Brain microvascular endothelial cell (primary cell): ENCODE results near the gene CD2BP2.

Experiments
- DNase-seq: peaks from one replicate; pipeline ENCODE4 v3.0.0-alpha.2; 2020
- H3K27ac ChIP-seq: fragments of 250-450 bp; sonication (Bioruptor Pico); 2 replicates; pipeline ENCODE4 v1.5.1; 2020; ENCODE audit warnings: mild to moderate bottlenecking, moderate library complexity
- H3K27me3 ChIP-seq: fragments of 250-450 bp; sonication (Bioruptor Pico); replicated peaks from 2 replicates; pipeline ENCODE4 v1.5.1; 2020; ENCODE audit warnings: mild to moderate bottlenecking
- H3K36me3 ChIP-seq: fragments of 250-450 bp; sonication (Bioruptor Pico); replicated peaks from 2 replicates; pipeline ENCODE4 v1.5.1; 2020; ENCODE audit warnings: mild to moderate bottlenecking
- H3K4me3 ChIP-seq: 2 replicates; pipeline ENCODE4 v1.5.1; 2011; ENCODE audit warnings: low read depth, mild to moderate bottlenecking, control low read depth, low read length, moderate library complexity
- in situ Hi-C: cut with HindIII; loops from 2 replicates; pipeline ENCODE4 v1.10.0; 2017; ENCODE audit warnings: low sequenced_read_pairs, low pct_ligation_motif_present
- TF ChIP-seq, protein P1 (sequence below): IDR thresholded peaks from 2 replicates; pipeline ENCODE4 v1.5.1; 2011; ENCODE audit warnings: low read depth, mild to moderate bottlenecking, moderate library complexity, low read length, control low read depth, inconsistent platforms; ENCODE audit errors: missing control alignments

CD2BP2 gene

DNA sequence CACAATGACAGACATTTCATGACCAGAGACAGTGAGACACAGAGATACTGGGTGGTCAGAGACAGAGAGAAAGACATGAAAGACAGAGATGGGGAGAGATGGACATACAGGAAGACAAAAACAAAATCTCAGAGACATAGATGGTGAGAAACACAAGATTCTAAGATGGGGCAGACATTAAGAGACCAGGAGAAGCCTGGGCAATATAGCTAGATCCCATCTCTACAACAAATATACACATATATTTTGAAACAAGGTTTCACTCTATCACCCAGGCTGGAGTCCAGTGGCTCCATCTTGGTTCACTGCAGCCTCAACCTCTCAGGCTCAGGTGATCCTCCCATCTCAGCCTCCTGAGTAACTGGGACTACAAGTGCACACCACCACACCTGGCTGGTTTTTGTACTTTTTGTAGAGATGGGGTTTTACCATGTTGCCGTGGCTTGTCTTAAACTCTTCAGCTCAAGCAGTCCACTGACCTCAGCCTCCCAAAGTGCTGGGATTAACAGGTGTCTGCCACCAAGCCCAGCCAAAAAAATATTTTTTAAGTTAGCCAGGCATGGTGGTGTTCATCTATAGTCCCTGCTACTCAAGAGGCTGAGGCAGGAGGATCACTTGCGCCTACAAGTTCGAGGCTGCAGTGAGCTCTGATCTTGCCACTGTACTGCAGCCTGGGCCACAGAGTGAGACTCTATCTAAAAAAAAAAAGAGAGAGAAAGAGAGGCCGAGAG, 25.1 kb upstream of the CD2BP2 start:
- Histone ChIP-seq H3K4me3 (no peak overlapping the region), H3K36me3 (no peaks in the 10 kb centered on the region), H3K27me3 (no peaks in the 10 kb centered on the region), H3K27ac (no peak overlapping the region)
- in situ Hi-C loops = no loop called here
- TF ChIP-seq, protein P1, sequence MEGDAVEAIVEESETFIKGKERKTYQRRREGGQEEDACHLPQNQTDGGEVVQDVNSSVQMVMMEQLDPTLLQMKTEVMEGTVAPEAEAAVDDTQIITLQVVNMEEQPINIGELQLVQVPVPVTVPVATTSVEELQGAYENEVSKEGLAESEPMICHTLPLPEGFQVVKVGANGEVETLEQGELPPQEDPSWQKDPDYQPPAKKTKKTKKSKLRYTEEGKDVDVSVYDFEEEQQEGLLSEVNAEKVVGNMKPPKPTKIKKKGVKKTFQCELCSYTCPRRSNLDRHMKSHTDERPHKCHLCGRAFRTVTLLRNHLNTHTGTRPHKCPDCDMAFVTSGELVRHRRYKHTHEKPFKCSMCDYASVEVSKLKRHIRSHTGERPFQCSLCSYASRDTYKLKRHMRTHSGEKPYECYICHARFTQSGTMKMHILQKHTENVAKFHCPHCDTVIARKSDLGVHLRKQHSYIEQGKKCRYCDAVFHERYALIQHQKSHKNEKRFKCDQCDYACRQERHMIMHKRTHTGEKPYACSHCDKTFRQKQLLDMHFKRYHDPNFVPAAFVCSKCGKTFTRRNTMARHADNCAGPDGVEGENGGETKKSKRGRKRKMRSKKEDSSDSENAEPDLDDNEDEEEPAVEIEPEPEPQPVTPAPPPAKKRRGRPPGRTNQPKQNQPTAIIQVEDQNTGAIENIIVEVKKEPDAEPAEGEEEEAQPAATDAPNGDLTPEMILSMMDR = no peak
- no peak for DNase-seq

DNA sequence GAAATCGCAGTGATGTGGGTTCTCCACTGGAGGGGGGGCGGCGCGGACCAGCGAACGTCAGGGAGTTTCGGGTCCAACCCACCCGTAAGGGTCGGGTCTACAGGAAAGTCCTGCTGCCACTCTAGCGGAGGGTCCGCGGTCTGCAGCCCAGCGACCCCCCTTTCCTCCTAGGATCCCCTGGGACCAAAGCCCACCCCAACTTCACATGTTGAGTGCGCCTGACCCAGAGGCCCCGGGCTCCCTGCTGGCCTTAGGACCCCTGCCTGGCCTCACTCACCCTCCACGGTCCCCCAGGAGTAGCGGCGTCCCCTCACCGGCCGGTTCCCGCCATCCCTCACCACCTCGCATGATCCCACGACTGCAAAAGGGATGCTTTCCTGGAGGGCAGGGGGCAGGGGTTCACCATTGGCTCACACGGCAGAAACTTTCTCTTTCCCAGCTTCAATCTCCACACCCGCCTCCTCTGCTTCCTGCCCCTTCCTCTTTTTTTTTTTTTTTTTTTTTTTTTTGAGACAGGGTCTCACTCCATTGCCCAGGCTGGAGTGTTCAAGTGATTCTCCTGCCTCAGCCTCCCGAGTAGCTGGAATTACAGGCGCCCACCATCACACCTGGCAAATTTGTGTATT, 24.2 kb upstream of the CD2BP2 start:
- no peak for DNase-seq
- Histone ChIP-seq H3K27me3 (no peaks in the 10 kb centered on the region), H3K4me3 (peak overlapping the region; percentile 79), H3K27ac (no peak overlapping the region), H3K36me3 (no peaks in the 10 kb centered on the region)
- TF ChIP-seq, protein P1 = no peak
- in situ Hi-C loops = no loop called here

DNA sequence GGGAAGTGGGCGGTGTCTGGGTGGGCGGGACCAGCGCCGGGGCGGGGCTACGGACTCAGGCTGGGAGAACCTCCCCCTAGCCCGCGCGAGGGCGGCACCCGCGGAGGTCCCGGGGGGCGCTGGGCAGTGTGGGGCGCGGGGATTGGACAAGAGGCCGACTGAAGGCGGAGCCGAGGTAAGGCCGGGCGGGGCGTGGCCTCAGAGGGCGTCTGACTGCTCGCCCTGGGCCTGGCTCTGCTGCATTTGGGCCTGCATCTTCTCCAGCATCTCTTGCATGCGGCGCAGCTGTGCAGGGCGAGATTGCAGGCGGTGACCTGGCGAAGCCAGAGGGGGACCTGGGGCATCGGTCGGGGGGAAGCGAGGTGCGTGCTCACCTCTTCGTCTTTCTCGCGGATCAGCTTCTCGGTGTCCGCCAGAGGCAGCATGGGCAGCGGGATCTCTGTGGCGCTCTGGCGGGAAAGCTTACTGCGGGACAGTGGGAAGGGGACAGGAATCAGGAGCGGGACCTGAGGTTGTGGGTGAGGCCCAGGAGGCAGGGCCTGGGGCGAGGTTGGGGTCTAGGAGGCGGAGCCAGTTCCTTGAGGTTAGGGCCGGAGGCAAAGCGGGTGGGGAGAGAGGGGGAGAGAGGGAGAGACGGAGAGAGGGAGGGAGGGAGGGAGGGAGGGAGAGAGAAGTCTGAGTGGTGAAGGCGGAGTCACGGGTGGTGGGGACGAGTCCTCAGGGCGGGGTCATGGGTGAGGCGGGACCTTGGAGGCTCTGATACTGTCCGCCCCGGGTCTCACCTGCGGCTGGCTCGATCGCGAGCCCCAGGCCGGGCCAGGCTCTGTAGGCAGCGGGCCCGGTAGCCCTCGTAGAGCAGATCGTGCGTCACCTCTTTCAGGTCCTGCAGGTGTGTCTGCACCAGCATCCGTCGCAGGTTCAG, 23.4 kb upstream of the CD2BP2 start:
- in situ Hi-C loops = no loop called here
- no peaks in the 10 kb centered on the region for H3K27me3 ChIP-seq
- H3K4me3 ChIP-seq = peak overlapping the region; percentile 79
- no peaks in the 10 kb centered on the region for H3K36me3 ChIP-seq
- peak; percentile 97 for DNase-seq
- H3K27ac ChIP-seq = peak overlapping the region; percentile 97
- TF ChIP-seq, protein P1 = peak; percentile 56

DNA sequence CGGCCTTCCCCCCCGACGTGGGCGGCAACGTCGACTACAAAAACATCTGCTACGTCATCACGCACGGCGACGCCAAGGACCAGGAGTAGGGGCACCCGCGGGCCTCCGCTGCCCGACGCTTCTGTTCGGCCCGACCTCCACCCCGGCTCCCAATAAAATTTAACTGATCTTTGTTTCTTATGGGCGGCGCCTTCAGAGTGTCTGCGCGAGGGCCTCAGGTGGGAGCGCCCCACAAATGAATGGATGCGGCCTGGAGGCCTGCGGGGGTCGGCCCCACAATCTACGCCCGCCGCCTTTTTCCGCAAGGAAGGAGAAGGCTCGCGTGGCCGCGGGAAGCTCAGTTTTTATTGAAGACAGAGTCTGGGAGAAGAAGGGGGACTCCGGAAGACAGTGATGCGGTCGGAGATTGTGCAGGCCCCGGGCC, 22.7 kb upstream of the CD2BP2 start:
- Histone ChIP-seq H3K27ac (peak overlapping the region; percentile 97), H3K4me3 (peak overlapping the region; percentile 57), H3K27me3 (no peaks in the 10 kb centered on the region), H3K36me3 (no peaks in the 10 kb centered on the region)
- DNase-seq = peak; percentile 82
- in situ Hi-C loops = no loop called here
- TF ChIP-seq, protein P1 = no peak

DNA sequence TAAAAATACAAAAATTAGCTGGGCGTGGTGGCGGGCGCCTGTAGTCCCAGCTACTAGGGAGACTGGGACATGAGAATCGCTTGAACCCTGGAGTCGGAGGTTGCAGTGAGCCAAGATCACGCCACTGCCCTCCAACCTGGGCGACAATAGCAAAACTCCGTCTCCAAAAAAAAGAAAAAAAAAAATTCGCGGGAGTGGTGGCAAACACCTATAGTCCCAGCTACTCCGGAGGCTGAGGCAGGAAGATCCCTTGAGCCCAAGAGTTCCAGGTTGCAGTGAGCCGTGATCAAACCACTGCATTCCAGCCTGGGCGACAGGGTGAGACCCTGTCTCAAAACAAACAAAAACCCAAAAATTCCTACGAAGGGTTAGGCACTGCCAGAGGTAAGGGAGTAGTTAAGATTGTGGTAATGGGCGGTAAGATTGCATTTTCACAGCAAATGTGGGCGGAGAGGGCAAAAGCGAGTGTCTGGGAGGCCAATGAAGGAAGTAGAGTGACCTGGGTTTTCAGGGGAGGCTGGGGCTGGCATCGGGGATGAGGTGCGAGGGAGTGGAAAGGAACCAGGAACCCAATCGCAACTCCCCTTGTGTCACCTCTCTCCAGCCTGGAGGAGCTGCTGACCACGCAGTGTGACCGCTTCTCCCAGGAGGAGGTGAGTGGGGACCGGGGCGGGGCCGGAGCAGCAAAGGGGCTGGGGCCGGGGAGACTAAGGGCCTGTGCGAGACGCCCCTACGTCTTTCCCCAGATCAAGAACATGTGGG, 22.1 kb upstream of the CD2BP2 start:
- no peak for DNase-seq
- TF ChIP-seq, protein P1 = no peak
- no peaks in the 10 kb centered on the region for H3K36me3 ChIP-seq
- in situ Hi-C loops = no loop called here
- peak overlapping the region; percentile 97 for H3K27ac ChIP-seq
- H3K4me3 ChIP-seq = peak overlapping the region; percentile 57
- no peaks in the 10 kb centered on the region for H3K27me3 ChIP-seq
